ENCODE data around the gene PCSK6.

Gene PCSK6

DNA sequence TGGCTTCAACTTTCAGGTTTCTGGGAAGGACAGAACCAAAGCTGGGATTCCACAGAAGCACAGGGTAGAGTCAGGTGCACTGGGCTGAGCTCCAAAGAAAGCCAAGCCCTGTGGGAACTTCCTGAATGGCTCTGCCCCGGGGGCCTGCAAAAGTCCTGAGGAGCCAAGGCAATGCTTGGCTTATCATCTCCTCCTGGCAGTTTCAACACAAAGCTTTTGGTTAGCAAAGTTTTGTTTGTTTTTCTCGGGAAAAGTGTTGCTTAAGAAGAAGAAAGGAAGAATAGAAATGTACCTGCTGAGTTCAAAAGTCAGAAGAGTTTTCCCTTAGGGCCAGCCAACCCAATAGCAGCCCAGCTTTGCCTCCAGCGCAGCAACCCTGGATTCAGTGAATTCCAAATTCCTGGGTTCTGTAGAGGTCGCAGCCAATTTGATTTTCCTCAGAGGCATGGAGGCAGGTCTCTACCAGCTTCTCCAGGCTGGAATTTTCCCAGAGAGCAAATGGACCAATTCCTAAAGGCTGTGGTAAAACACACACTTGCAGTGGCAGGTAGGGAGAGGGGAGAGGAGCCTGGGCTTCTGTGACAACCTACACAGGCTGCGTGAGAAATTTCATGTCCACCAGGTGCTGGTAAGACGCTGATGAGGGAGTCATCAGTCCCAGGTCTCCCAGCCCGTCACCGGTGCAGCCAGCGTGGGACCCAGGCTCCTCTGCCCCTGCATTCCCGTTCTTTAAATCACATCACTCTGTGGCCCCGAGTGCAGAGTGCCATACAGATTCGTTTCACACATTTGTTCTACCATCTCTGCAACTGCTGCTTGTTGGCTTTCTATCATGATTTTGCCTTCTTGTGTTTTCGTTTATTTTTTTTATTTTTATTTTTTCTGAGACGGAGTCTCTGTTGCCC lies 140.2 kb downstream of the PCSK6 start:
- DNase-seq = no peak

DNA sequence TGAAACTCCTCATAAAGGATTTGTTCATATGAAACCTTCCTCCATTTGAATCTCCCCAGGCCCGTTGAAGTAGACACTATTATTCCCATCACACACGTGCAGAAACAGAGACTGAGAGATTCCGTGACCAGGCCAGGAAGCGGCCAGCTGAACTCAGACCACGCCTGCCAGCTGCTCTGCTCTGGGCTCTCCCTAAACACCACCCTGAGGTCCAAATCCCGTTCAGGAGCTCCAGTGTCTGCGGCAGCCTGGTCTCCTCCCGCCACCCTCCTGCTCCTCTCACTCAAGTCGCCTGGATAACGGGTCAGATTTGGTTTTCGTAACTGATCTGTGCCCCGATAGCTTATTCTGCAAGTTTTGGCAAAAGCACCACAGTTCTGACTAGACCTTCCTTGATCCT lies 140.9 kb downstream of the PCSK6 start:
- no peak for DNase-seq

DNA sequence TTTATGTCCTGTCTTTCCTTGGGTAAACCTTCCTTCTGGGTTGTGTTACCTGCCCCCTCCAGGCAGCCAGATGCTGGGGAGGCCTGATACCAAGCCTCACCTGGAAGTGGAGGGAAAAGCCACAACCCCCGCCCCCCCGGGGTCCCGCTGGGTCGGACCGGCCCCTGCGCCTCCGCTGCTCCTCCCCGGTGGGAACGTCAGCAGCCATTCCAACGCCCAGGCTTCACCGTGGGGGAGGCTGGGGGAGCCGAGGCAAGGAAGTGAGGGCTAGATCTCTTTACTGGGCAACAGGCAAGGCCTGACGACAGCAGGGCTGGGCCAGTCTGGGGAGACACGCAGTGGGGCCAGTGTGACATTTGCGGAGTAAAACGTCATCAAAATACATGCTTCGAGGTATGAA lies 141.5 kb downstream of the PCSK6 start:
- no peak for DNase-seq

DNA sequence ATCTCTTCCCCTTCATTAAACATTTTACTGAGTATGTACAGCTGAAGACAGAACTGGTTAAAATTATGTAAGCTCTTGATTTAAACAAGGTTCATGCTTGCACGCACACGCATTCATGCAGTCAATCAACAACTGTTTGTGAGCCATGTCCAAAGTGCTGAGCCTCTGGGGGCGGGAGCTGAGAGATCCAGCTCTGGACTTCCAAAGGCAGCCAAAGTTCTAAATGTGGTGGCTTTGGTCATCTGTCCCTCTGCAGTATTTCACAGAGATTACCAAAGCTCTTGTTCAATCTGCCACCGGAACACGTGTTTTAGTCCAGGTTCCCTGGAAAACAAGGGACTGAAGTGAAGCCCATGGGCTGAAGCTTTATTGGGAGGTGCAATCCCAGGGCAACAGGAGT lies 142.1 kb downstream of the PCSK6 start:
- no peak for DNase-seq

DNA sequence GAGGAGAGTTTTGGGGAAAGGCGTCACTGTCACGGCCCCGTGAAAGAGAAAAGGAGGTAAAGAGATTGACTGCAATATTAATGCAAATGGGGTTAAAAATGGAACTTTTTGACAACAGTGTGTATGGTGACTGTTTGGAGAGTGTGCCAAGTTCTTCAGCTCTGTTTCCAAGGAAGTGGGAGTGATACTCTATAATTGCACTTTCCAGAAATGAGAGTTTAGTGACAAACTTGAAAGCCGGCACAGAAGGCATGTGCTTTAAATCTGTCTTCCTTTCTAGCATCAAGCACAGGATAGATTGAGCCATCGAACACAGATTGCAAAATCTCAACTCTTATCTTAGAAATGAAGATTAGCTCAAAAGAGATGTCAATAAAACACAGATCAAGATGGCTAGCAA lies 142.6 kb downstream of the PCSK6 start:
- DNase-seq = no peak

DNA sequence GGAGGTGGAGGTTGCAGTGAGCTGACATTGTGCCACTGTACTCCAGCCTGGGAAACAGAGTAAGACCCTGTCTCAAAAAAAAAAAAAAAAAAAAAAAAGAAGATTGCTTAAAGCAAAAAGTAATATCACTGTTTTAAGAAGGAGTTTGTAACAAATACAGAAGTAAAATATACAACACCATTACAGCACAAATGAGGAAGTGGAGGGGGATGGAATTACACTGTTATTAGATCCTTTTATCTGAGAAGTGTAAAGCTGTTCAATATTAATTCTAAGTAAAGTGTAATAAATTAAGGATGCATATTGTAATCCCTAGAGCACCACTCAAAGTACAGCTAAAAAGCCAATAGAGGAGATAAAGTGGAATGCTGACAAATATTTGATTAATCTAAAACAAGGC lies 147.5 kb downstream of the PCSK6 start:
- DNase-seq = no peak

DNA sequence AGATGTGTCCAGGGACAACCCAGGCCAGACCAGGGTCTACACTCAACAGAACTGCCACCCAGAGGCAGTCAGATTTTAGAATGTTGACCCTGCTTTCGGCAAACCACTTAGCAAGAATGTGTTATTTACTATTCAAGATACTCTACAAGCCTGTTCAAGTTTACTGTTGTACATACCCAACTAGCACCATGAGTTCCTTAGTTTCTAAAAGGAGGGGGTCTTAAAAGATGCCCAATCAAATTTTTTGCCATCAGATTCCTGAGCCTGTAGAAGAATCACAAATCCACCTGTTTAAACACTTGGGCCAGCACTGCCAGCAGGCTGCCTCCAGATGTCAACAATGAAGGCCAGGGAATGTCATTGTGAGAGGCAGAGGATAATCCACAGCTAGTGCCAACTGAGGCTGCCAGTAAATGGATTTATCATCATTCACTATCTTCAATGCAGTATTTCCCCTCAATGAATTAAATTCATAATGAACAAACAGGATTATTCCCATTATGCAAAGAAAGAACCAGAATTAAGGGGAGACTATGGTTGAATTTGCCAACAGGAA lies 150.9 kb downstream of the PCSK6 start:
- DNase-seq = no peak

DNA sequence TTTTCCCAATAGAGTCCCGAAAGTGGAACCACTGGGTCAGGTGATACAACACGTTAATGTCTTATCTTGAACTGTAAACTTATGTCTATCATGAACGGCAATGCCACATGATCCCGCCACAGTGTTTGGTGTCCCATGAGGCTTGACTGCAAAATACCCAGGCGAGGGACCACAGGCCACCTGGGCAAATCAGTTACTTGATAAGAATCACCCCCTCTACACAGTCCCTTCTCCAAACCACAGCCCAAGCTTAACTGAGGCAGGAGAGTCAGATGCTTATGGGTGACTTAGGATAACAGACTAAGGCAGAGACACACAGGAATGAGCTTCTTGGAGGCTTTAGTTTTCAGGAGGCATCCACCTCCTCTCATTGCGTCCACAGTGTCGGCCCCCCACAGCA lies 151.5 kb downstream of the PCSK6 start:
- DNase-seq = no peak

DNA sequence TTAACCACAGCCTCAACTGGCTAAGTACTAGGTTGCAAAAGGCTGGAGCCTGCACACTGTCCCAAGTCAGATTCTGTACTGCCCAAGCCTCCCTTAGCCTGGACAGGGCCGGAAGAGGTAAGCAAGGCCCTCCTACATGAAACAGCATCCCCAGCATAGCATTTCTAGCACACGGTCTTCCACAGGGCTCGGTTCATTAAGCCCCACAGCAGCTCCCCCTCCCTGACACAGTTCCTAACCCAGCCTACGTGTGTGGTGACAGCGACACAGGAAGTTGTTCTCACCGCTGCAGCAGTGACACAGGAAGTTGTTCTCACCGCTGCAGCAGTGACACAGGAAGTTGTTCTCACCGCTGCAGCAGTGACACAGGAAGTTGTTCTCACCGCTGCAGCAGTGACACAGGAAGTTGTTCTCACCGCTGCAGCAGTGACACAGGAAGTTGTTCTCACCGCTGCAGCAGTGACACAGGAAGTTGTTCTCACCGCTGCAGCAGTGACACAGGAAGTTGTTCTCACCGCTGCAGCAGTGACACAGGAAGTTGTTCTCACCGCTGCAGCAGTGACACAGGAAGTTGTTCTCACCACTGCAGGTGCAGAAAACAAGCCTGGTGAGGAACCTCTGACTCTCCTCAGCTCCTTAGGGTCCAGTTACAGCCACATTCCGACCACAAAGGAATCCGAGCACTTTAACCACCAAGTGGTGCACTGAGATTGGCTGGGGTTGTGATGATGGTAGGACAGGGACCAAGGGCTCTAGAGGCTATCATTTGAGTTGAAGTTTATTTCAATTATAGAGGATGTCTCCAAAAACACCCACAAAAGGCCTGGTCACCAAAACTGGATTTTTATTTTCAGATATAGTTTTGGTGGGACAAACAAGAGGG lies 155.4 kb downstream of the PCSK6 start:
- DNase-seq = peak; percentile 19 to 32

DNA sequence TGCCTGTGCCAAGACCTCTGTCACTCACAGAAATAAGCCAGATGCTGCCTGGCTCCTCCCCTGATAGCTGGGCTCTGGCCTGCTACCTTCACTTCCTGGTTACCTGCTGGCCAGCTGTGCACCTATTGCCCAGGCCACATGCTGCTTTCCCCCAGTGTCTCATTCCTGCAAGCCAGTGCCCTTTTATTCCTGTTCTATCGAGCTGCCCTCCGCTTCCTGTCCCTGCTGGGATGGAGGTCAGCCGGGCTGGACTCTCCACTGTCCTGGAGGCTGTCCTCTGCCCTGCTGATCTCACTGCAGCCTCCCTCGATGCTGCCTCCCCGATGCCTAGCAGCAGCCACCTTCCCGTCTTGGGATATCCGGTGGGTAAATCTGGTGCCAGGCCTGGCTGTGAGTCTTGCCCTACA lies 157.4 kb downstream of the PCSK6 start:
- no peak for DNase-seq

DNA sequence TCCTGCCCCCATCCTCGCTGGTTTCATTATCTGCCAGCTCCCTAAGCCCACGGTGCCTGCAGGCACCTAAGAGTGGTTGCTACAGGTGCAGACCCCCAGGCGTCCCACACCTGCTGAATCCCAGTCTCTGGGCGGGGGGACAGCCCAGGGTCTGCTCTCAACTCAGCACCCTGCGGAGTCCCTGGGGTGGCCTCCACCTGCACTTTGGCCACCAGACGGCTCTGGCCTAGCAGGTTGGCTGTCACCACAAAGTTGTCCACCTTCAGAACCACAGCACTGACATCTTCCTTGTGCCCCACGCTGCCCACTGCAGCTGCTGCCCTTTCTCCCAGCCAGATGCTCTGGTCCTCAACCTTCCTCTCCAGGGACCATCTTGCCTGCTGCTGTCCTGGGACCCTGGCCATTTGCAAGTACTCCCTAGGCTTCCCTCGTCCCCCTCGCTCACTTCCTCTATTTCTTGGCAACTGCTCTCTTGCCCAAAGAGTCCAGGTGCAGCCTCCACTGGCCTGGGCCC lies 159.6 kb downstream of the PCSK6 start:
- no peak for DNase-seq

DNA sequence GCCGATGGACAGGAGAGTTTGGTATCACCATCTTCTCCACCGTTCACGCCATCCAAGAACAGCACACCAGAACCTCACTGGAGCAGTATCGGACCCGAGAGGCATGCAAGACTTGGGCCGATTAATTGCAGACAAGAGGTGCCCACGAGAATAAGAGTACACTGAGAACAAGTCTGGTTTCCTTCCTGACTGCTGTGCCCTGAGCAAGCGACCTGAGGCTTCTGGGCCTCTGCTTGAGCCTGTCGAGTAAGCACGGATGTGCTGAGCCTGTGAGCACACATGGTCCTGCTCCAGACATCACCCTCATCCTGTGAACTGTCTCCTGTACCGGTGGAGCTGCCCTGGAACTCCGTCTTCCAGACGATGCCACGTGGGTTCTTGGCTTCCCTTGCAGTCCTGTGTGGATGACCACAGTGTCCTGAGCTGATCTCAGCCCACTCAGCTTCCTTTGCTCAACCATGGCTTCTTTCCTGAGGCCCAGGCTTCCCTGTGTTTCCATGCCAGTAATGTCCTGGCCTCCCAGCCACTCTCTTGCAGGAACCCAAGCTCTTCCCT lies 160.1 kb downstream of the PCSK6 start:
- no peak for DNase-seq

DNA sequence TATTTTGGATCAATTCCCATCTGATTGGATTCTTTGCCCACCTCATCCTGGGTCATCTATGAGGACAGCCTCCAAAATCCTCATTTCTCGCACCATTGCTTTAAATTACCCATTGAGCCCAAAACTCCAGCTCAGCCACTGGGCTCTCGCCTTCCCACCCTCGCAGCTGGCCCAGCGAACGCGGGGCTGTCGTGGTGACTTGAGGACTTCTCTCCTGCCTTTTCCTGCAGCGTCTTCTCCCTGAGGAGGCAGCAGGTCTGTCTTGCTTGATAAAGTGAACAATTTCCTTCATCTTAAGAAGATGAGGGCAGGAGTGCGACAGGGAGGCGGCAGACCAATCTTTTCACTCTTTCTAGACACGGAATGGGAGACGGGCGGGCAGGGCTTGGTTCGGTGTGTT lies 161.5 kb downstream of the PCSK6 start:
- no peak for DNase-seq

DNA sequence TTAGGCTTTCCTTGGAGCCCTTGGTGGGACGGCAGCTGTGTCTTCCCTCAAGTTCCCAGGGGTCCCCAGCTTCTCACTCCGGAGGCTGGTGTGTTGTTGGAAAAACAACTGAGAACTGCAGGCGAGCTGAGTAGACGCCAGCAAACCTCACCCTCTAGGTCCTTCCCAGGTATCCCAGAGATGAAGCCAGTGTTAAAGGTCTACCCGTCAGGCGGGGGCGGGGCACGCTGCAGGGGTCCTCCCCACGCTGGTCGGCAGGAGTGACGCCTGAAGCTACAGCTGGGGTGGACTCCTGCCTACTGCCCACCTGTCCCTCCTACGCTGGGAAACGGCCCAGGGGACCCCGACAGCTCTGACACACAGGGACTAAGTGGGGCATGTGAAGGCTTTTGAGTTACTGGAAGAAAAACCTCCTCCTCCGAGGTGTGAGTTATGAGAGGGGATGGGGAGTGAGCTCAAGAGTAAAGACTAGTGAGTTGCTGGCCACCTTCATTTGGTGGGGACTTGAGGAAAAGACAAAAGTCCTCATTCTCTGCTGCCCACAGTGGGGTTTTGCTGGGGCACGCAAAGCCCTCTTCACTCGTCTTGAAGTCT lies 162.3 kb downstream of the PCSK6 start:
- no peak for DNase-seq

DNA sequence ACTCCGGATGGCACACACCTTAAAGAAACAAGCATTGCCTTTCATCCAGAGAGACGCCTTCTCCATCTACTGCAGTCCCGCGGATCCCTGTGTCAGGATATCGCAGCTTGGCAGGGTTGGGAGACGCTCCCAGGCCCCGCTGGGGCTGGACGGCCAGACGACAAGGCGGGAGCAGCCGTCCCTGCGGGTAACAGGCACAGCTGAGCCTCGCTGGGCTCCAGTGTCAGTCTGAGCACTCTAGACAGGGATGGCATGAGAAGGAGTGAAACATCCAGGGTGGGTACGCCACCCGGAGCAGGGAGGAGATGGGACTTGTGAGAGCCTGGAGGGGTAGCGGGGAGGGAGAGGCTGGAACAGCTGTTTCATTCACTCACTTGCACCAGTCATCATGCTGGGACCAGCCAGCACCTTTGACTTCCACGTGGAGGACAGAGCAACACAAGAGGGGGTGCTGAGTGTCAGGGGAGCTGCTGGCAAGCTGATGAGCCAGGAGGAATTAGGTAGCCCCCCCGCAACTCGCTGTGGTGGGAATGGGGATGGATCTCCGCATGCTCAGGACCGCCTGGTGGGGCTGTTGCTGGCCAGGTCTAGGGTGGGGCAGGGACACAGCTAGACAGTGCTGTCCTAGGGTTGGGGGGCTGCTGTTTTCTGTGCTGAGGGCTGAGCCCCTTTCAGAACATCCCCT lies 162.9 kb downstream of the PCSK6 start:
- no peak for DNase-seq

DNA sequence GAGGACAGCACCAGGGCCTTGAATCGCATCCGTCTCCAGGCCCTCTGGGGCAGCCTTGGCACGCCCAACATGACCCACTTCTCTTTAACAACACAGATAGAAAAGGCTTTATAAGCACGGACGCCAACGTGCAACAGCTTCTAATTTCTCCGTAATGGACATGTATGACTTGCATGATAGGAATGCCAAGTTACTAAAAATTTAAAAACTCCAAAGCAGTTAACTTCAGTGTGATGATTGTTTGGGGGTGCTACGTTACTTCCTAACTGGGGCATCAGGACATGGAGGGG lies 163.5 kb downstream of the PCSK6 start:
- no peak for DNase-seq

DNA sequence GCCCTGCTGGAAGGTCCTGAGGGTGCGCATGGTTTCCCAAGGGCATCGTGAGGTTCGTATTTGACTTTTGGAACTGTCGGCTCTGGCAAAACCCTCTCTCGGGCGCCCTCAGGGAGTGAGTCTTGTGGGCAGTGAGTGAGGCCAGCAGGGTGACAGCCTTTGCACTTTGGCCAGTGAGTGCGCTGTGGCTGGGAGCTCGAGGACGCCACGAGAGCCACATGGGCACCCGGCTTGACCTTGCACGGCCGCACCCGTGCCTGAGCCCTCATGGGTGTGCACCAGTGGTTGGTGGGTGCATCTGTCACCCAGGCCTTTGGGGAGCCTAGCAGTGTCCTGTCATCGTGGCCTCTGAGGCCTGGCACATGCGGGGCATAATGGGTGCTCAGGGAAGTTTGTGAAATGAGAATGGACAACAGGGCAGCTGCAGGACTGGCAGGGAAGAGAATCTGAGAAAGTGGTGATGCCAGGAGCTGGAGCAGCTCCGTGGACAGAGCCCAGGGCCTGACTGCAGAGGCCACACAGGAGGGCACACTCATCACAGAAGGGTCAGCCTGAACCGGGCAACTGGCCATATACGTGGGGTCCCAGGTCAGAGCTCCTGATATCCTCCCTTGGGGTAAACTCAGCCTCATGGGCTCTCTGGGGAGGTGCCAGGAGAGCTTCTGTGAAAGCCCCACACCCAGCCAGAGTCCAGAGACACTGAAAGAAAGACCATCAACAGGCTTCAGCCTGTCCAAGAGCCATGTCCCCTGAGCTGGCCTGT lies 164.1 kb downstream of the PCSK6 start:
- DNase-seq = no peak

DNA sequence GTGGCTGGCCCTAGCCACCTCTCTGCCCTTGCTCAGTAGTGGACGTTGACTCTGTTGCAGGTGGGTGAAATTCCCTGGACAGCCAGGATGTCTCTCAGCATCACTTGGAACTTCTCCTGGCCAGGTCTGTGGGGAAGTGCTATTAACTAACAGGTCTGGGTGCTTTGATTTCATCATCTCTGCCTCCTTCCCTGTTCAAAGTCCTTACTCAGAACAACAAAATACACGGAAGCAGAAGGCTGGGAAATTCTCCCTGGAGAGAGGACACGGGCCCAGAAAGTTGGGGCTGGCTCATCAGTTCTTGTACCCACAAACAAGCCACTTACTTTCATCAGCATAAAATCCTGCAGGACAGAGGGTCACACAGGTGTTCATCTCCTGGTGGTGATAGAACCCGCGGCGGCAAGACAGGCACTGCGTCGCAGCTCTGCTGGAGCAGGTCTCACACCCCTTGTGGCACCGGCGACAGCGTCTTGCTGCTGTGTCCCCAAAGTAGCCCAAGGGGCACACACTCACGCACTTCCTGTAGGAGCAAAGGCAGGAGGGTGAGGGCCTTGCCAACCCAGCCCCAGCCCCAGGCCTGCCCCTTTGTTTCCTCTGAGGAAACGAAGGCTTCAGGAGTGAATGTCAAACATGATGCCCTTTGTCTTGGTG lies 164.9 kb downstream of the PCSK6 start:
- no peak for DNase-seq

DNA sequence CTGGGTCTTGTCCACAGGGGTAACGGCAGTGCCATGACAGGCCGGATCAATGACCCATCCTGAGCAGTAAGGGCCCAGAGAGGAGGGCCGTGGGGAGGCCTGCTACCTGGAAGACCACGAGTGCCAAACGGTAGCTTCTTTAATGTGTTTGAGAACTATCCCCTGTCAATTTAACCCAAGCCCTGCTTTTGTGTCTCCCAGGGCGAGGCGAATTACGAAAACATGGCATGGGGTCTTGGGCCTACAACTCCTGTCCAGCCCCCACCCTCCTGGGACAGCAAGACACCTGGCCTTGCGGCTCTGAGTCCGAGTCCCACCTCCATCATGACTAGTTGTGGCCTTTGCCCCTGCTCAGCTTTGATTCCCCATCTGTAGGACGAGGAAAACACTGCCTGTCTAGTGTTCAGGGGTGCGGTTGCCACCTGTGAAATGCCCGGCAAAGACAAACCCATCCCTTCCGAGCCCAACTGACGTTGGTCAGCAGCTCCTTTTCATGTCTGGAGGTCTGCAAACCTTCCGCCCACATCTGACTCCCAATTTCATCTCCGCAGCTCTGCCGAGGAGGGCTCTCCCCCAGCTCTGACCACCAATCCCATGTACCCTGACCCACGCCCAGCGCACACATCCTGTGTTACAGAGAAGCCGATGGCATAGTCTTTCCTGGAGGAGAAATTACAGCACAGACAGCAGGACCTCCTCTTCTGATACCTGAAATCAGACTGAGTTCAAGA lies 165.5 kb downstream of the PCSK6 start:
- DNase-seq = no peak

DNA sequence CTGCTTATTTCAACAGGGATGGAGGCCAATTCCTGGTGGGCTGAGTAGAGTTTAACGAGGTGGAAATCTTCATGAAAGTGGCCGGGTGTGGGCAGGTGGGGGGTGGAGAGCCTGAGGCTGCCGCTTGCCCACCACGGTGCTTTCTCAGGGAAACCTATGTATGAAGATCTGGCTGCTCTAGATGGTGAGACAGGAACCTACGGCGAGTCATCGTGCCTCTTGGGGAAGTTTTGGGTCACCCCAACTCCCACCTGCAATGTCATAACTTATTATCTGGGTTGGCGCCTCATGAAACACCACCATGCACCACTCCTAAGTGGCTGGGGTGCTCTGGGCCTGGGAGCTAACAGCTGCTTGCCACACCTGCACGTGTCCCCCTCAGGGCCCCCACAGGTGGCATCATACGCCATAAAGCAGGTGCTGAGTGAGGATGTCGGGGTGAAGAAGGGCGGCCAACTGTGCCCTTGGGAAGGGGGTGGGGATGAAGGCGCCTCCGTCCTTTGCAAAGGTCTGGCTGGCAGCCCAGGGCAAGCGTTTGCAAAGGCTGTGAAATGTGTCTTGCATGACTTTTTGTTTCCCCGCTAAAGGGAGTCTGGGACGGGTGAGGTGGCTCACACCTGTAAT lies 166.5 kb downstream of the PCSK6 start:
- DNase-seq = no peak
